ENCODE measurements around the gene MTA1. TPM values are rescaled to one million over a fixed set of nuclear protein-coding genes. Genes with fewer than 3 reads are reported as not detected.

MTA1 gene
- total RNA-seq, 1 donor from 2014 or later: 227 TPM

DNA sequence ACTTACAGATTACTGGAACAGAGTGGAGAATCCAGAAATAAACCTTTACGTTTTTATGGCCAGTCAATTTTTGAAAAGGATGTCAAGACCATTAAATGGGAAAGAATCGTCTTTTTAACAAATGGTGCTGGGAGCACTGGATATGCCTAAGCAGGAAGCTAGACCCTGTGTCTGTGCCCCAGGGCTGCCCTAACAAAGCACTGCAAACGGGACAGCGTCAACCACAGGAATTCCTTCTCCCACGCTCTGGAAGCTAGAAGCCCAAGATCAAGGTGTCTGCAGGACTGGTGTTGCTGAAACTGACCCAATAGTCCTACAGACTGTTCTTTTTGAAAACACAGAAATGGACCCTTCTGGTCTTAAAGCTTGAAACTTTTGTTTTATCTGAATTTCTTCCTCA is 97.5 kb downstream of the MTA1 start:
- peaks cover 56% of the 10 kb centered on the region for H3K27me3 Mint-ChIP-seq
- H3K36me3 Mint-ChIP-seq (ENCODE audit: insufficient read depth): no peaks in the 10 kb centered on the region
- no peak overlapping the region for H3K4me3 Mint-ChIP-seq (ENCODE audit: low read depth)
- TF ChIP-seq, protein P1, sequence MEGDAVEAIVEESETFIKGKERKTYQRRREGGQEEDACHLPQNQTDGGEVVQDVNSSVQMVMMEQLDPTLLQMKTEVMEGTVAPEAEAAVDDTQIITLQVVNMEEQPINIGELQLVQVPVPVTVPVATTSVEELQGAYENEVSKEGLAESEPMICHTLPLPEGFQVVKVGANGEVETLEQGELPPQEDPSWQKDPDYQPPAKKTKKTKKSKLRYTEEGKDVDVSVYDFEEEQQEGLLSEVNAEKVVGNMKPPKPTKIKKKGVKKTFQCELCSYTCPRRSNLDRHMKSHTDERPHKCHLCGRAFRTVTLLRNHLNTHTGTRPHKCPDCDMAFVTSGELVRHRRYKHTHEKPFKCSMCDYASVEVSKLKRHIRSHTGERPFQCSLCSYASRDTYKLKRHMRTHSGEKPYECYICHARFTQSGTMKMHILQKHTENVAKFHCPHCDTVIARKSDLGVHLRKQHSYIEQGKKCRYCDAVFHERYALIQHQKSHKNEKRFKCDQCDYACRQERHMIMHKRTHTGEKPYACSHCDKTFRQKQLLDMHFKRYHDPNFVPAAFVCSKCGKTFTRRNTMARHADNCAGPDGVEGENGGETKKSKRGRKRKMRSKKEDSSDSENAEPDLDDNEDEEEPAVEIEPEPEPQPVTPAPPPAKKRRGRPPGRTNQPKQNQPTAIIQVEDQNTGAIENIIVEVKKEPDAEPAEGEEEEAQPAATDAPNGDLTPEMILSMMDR (IDR thresholded peaks at IDR 0.05; ENCODE audit: unreplicated experiment): no peak
- H3K9me3 Mint-ChIP-seq (ENCODE audit: low read depth): peaks cover 9% of the 10 kb centered on the region
- H3K27ac Mint-ChIP-seq: no peak overlapping the region
- no peaks in the 10 kb centered on the region for H3K4me1 Mint-ChIP-seq (ENCODE audit: low read depth)
- no peak for DNase-seq (ENCODE audit: low spot score, unreplicated experiment)

DNA sequence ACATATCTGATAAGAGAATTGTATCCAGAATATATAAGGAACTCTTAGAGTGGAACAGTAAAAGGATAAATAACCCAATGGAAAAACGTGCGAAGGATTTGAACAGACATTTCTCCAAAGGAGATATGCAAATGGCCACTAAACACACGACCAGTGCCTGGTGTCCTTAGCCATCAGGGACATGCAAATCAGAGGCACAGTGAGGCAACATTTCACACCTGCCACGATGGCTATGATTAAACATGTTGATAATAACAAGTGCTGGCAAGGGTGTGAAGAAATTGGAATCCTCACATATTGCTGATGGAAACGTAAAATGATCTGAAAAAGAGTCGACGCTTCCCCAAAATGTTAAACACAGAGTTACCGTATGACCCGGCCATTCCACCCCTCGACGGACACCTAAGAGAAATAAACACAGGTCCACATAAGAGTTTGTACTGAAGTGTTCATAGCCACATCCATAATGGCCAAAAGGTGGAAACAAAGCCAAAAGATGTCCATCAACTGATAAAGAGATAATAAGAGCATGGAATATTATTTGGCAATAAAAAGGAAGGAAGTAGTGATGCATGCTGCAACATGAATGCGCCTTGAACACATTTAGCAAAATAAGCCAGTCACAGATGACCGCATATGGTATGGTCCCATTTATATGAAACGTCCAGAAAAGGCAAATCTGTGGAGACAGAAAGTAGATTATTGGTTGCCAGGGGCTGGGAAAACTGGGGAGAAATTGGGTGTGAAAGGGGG is 100.5 kb downstream of the MTA1 start:
- peaks cover 66% of the 10 kb centered on the region for H3K27me3 Mint-ChIP-seq
- H3K27ac Mint-ChIP-seq: no peak overlapping the region
- H3K4me3 Mint-ChIP-seq (ENCODE audit: low read depth): no peak overlapping the region
- H3K36me3 Mint-ChIP-seq (ENCODE audit: insufficient read depth): no peaks in the 10 kb centered on the region
- no peaks in the 10 kb centered on the region for H3K4me1 Mint-ChIP-seq (ENCODE audit: low read depth)
- TF ChIP-seq, protein P1 (IDR thresholded peaks at IDR 0.05; ENCODE audit: unreplicated experiment): no peak
- no peak for DNase-seq (ENCODE audit: low spot score, unreplicated experiment)
- peaks cover 9% of the 10 kb centered on the region for H3K9me3 Mint-ChIP-seq (ENCODE audit: low read depth)

Other genes with a start within 250 kb of the MTA1 start
- 66.6 and 68.5 TPM in 2 replicates for gene NUDT14, start 238.5 kb upstream of the MTA1 start, total RNA-seq
- 31.6 and 31.9 TPM in 2 replicates for gene BTBD6, start 171.3 kb upstream of the MTA1 start, total RNA-seq
- gene BRF1, start 118.8 kb upstream of the MTA1 start, total RNA-seq: 49.3 and 49.9 TPM in 2 replicates
- 177 and 193 TPM in 2 replicates for gene PACS2, start 105.1 kb upstream of the MTA1 start, total RNA-seq
- 2.4 and 3.5 TPM in 2 replicates for gene TEX22, start 21.3 kb upstream of the MTA1 start, total RNA-seq
- gene CRIP2, start 55.0 kb downstream of the MTA1 start, total RNA-seq: 17.0 and 19.6 TPM in 2 replicates
- 5.1 TPM in 2 replicates for gene CRIP1, start 67.1 kb downstream of the MTA1 start, total RNA-seq
- gene TEDC1, start 71.4 kb downstream of the MTA1 start, total RNA-seq: 20.5 and 20.8 TPM in 2 replicates
- gene TMEM121, start 106.8 kb downstream of the MTA1 start, total RNA-seq: 3.9 and 4.5 TPM in 2 replicates

Data from progenitor cell of endocrine pancreas (in vitro differentiated cells).